GM19324 (cell line): Measurements from ENCODE around the gene MRPL49.

Source experiments
- ATAC-seq: cut with Tn5 transposase; IDR thresholded peaks from one replicate; pipeline ENCODE4 v1.9.1; 2021; ENCODE audit warnings: mild to moderate bottlenecking, moderate library complexity; ENCODE audit not compliant: unreplicated experiment, low FRiP score

MRPL49 gene

DNA sequence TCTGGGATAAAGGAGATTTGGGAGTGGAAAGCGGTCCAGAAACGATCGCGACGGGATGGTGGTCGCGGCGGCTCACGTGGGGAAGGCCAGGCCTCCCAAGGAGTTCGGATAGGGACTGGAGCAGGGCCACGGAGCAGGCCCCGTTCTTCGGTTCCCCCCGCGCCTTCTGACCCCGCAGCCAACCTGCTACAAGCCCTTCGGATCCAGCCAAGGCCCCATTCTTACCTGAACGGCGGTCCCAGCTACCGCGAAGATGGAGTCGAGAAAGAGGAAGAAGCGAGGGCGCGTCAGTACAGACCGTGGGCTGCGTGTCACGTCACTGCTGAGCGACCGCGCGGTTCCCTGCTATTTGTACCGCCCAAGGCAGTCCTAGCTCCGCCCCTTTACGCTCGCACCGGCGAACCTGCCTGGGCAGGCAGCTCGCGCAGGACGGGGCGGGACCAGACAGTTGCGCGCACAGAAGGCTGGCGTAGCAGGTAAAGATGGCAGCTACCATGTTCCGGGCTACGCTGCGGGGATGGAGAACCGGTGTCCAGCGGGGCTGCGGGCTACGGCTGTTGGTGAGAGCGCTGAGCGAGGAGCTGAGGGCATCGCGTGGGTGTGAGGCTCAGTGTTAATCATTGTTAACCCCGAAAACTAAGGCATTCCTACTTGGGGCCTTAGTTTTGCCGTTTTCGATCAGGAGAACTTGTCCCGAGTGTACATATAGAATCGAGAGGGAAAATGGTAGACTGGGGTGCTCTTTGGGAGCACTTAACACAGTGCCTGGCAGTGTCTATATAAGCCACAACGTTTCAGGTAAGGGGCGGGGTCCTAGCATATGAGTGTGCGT is at the start of gene MRPL49, which contains the start of gene FAU:
Gene MRPL49 (plus strand): TSS at position 457 of the 832 bp plus-strand sequence. CDS start 26 bp downstream, at position 483.
Gene FAU (minus strand): TSS at position 270 of the 832 bp plus-strand sequence. CDS start 321 bp downstream, outside the sequence.
- ATAC-seq, result peak; percentile 65

DNA sequence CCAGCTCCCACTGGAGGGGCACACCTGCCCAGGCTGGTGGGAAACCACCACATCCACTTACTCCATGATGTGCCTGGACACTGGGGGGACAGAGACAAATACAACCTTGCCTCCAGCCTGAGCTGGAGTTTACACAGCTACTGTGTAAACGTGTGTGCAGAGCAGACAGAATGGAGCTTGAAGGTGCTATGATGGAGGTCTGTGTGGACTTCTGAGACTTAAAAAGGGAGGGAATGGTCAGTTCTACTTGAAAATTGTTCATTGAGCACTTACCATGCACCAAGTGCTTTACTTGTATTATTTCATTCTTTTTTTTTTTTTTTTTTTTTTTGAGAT is 49.5 kb upstream of the MRPL49 start:
- ATAC-seq, result no peak

DNA sequence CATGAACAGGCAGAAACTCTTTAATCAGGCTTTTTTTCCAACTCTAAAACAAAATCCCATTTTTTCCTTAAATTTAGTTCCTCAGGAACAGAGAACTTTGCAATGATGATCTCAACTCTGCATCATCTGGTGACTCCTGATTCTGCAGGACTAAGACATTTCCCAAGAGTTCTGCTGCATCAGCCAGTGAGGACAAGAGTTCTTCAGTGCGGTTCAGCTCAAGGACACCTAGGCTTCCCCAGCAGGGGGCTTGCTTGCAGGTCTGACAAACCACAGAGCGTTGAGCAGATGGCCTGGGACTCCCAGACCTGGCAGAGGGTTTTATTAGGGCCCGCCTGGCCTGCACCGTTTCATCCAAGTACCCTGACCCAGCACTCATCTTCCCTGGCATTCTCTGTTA is 44.7 kb upstream of the MRPL49 start:
- ATAC-seq, result no peak

DNA sequence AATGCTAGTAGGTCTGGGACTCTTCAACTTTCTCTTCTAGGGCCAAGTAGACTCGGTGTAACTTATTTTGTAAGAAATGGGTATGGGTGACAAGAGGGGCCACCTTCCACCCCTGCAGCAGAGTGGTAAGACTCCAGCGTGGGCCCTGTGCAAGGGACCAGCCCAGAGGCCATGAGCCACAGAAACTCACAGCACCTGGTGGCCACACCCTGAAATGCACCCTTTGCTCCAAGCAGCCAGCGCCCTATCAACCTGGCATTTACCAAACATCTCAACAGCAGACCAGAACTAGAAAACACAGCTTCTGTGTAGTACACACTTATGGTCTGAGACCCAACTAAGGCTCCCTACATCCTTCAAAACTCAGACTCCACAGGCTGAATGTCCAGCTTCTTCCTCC is 44.0 kb upstream of the MRPL49 start:
- ATAC-seq, result no peak

DNA sequence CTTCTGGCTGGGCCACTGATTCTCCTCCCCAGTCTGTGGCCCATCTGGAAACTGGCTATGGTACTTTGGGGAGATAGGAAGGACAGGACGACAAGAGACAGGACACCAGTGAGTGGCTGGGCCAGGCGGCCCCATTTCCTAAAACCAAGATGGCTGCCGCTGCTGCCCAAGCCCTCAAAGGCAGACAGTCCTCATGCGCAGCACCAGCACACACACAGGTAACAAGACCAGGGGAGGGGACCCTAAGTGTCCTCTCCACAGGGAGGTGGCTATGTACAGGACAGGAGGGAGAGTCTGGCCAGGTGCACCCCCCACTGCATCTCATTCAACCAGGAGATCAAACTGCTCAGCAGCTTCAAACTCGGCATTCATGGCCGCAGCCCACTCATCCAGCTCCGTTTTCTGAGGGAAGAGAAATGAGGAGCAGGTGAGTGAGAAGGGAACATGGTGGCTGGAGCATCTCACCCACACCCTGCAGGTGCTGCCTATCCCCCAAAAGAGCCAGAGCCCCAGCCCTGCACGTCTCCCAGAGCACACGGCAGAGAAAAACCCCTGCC is 43.3 kb upstream of the MRPL49 start:
- ATAC-seq, result no peak

DNA sequence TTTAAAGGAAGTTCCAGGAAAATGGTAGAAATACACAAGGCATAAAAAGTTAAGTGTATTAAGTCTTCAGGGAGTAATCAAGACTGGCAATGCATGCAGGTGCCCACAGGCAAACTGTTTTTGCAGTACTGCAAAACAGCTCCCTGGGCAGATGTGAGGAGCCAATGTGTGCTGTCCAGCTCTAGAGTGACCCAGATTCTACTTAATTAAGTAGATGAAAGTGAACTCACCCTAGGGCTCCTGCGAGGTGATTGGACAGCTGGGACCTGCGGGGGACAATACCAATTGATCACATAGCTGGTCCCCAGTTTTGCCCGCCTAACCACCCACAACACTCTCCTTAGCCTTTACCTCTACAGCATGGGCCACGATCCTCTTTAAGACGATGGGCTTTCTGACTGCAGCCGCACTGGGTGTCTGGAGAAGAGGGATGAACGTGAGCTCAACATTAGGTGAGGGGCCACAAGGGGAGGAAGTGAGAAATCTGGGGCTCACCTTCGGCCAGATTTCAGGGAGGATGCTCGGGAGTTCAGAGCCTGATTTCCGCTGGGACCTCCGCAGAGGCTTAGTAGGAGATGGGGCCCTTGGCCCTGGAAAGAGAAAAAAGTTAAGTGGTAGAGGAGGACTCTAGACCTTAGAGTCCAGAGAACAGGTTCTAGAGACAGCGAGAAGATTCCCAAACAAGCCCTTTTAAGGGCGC is 38.8 kb upstream of the MRPL49 start:
- ATAC-seq, result peak; percentile 9

DNA sequence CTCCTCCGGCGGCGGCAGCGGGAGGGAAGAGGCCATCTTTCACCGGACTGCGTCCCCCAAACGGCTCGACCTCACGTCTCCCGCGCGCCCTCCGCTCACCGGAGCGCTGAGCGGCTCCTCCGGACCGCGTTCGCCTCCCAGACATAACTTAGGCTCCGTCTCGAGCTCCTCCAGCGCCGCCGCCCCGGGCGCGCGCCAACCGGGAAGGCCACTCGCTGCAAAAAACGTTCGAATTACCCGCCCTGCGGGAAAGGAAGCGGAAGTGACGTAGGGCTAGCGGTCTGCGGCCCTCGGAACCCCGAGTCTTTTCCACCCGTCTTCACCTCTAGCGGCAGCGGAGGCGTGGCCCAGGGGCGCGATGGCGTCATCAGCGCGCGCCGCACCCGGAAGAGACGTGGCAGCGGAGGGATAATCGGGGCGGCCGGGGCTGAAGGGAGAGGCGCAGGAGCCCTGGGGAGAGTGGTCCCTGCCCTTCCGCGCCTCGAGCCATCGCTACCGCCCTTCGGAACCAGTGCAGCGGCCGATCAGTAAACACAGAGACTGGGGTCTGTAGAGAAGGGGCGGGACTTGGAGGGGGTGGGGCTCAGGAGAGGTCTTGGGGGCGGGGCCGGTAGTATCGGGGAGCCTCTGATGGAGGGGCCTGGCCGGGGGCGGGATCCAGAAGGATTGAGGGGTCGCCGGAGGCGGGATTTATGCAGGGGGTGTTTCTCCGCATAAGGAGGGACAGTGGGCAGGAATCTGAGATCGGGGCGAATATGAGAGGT is 38.1 kb upstream of the MRPL49 start, which contains the start of the genes CDCA5 and ZFPL1:
Gene CDCA5 (minus strand): TSS at position 207 of the 764 bp plus-strand sequence. CDS start 62 bp downstream, at position 145.
Gene ZFPL1 (plus strand): TSS at position 389 of the 764 bp plus-strand sequence. CDS start 477 bp downstream, outside the sequence.
- peak; percentile 90 for ATAC-seq

DNA sequence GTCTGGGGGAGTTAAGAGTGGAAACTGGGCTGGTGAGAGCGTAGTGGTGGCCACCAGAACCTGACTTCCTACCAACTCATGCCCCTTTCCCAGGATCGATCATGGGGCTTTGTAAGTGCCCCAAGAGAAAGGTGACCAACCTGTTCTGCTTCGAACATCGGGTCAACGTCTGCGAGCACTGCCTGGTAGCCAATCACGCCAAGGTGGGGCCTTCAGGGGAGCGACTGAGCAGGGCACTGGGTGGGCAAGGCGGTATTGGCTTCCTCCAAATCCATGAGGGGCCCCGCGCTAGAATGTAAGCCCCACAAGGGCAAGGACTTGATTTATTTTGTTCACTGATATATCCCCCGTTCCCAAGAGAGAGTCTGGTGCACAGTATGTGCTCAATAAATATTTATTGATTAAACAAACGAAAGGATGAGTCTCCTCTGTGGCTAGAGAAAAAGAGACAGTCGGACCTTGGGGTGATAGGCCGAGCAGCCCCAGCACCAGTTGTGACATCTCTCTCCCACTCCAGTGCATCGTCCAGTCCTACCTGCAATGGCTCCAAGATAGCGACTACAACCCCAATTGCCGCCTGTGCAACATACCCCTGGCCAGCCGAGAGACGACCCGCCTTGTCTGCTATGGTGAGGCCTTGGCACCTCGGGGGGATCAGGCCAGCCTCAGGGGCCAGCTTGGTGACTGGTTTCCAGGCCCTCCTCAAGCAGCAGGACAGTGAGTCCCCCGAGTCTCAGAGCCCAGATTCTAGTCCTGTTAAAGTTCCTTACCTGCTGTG is 37.3 kb upstream of the MRPL49 start:
- ATAC-seq, result peak; percentile 4

DNA sequence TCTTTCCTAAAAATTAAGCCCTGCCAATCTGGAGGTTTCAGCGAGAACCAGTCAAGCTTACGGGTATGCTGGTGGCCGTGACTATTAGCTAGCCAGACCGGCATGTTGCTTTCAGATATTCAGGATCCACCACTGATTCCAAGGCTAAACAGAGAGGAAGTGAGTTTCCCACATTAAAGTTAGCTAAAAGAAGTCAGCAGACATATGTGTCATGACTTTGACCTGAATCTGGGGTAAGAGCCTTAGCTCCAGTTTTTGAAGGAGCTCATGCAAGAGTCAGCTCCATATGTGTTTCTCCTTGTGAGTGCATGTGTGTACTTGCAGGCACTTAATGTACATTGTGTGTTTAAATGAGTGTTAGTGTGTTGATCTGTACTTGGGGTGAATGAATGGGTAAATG is 36.7 kb upstream of the MRPL49 start:
- ATAC-seq, result no peak

DNA sequence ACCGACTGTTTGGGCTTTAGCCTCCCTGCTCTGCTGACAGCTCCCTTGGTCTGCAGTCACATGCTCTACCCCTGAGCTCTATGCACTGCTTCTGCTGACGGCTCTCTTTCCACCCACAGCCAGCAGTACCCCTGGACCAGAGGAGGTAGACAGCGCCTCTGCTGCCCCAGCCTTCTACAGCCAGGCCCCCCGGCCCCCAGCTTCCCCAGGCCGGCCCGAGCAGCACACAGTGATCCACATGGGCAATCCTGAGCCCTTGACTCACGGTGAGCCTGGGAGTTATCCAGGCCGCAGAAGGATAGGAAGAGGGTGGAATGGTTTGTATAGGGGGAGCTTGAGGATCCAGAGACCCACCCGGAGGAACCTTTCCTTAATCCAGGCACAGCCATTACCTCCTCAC is 35.3 kb upstream of the MRPL49 start:
- ATAC-seq, result no peak

DNA sequence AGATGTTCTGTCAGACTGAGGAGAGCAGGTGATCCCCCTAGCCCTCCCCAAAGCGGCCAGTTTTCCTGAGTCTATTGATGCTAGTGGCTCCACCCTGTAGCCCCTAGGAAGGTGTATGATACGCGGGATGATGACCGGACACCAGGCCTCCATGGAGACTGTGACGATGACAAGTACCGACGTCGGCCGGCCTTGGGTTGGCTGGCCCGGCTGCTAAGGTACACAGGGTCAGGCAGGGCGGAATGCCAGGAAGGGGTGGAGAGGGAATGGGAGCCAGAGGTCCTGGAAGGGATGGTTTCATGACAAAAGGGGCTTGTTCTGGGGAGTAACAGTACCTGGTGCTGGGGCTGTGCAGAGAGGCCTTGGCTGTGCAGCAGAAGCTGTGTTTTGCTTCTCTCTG is 34.9 kb upstream of the MRPL49 start:
- no peak for ATAC-seq

DNA sequence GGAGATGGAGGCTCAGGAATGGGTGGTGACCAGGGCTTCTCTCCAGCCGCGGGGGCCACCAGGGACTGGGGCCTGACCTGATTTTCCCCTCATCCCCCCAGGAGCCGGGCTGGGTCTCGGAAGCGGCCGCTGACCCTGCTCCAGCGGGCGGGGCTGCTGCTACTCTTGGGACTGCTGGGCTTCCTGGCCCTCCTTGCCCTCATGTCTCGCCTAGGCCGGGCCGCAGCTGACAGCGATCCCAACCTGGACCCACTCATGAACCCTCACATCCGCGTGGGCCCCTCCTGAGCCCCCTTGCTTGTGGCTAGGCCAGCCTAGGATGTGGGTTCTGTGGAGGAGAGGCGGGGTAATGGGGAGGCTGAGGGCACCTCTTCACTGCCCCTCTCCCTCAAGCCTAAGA is 34.3 kb upstream of the MRPL49 start:
- ATAC-seq, result no peak

DNA sequence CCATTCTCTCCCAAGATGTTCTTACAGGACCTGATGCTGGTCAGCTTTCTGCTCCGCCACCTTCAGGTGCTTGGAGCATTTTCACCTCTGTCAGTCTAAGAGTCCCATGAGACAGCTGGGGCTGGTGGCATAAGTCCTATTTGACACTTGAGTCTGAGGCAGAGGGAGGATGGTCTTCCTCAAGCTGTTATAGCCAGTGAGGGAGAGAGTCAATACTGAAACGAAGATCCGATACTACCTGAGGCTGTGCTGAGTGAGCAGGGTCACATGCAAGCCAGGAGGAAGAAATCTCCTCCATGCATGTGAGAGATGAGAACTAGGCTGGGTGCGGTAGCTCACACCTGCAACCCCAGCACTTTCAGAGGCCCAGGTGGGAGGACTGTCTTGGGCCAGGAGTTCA is 32.5 kb upstream of the MRPL49 start:
- ATAC-seq, result no peak

DNA sequence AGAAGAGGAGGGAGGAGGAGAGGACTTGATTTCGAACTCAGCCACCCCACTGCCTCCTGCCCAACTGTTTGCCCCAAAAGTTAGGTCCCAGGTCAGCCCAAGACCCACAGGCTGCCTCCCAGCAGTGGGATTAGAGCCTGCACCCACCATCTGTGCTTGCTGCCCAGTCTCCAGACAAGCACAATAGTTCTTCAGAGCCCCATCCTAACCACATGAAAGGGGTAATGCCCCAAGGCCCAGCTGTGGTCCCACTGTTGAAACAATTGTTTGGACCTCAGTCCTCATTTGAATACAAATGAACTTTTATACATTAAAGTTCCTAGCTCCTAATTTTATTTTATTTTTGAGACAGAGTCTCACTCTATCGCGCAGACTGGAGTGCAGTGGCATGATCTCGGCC is 31.5 kb upstream of the MRPL49 start:
- no peak for ATAC-seq

DNA sequence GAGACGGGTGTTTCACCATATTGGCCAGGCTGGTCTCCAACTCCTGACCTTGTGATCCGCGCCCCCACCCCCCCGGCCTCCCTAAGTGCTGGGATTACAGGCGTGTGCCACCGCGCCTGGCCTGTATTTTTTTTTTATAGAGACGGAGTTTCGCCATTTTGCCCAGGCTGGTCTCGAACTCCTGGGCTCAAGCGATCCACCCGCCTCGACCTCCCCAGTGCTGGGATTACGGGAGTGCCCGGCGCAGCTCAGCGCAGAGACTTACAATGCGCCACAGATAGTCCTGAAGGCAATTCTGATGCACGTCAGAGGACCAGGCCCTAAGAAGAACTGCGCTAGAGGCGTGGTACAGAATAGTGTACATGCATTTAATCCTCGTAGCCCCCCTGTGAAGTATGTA is 26.7 kb upstream of the MRPL49 start:
- ATAC-seq, result no peak

DNA sequence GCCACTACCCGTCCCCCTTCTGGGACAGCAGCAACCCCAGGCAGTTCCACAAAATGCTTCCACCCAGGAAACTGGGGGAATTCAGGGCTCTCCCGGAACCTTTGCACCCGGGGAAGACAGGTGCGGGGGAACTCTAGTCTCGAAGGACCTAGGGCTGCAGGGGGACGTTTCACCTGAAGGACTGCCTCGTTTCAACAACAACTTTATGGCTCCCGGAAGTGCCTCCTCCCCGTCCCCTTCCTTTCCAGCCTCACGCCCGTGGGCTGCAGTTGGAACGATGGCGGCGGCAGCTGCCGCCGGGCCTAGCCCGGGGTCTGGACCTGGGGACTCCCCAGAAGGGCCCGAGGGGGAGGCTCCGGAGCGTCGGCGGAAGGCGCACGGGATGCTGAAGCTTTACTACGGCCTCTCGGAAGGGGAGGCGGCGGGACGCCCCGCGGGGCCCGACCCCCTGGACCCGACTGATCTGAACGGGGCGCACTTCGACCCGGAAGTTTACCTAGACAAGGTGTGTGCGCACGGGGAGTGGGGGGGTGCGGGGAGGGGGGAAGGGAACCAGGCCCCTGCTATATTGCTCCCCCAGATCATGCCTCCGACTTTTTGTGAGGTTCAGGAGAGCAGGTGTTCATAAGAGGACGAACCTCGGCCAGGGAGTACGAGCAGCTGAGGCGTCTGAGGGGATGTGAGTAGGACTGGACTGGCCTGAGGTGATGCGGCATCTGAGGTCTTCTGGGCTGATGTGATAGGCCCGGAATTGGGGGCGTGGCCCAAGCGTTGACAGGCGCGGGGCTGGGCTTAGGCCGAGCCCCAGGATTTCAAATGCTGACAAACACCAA is 25.9 kb upstream of the MRPL49 start, which contains the start of gene VPS51:
Gene VPS51 (plus strand): TSS at position 241 of the 833 bp plus-strand sequence. CDS start 37 bp downstream, at position 278.
- ATAC-seq, result peak; percentile 86

DNA sequence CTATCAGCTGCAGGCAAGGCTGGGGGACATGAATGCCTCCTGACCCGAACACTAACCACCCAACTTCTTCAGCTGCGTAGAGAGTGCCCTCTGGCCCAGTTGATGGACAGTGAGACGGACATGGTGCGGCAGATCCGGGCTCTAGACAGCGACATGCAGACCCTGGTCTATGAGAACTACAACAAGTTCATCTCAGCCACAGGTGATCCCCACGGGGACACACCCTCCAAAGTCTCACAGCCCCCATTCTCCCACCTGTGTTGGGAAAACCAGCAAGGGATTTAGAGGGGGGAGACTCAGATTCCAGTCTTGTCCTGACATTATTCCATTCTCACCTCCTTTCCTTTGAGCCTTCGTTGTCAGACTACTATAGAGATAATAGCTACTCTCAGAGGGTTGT is 25.2 kb upstream of the MRPL49 start:
- no peak for ATAC-seq

DNA sequence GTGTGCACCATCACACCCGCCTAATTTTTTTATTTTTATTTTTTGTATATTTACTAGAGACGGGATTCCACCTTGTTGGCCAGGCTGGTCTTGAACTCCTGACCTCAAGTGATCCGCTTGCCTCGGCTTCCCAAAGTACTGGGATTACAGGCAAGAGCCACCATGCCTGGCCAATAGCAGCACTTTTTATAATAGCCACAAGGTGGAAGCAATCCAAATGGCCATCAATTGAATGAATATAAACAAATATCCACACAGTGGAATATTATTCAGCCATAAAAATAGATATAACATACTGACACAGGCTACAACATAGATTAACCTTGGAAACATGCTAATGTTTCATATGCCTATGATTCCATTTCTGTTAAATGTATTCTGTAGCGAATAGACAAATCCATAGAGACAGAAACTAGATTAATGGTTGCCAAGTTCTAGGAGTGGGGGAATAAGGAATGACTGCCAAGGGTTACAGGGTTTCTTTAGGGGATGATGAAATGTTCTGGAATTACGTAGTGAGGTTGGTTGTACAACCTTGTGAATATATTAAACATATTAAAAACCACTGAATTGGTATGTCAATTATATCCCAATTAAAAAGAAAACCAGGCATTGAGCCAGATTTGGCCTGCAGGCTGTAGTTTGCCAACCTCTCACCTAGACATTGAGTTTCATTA is 21.3 kb upstream of the MRPL49 start:
- ATAC-seq, result no peak
